Parathyroid adenoma (tissue), 2 donors: ENCODE data around the gene LGALS3BP.

ENCODE experiments used
- H2AFZ ChIP-seq: fragments of 300-600 bp; sonication (generic); one replicate; pipeline ENCODE4 v1.7.0; 2017; ENCODE audit warnings: antibody characterized with exemption, mild to moderate bottlenecking
- H3K27ac ChIP-seq: fragments of 300-600 bp; sonication (generic); one replicate; pipeline ENCODE4 v1.7.0; 2017
- H3K27me3 ChIP-seq: fragments of 300-600 bp; sonication (generic); one replicate; pipeline ENCODE4 v1.7.0; 2017; ENCODE audit warnings: low read length; ENCODE audit not compliant: control insufficient read depth, insufficient read depth
- H3K36me3 ChIP-seq: fragments of 300-600 bp; sonication (generic); one replicate; pipeline ENCODE4 v1.7.0; 2017; ENCODE audit warnings: low read length; ENCODE audit not compliant: control insufficient read depth, insufficient read depth
- H3K4me1 ChIP-seq: fragments of 300-600 bp; sonication (generic); one replicate; pipeline ENCODE4 v1.7.0; 2017; ENCODE audit warnings: control low read depth
- H3K4me2 ChIP-seq: fragments of 300-600 bp; sonication (generic); one replicate; pipeline ENCODE4 v1.7.0; 2017; ENCODE audit warnings: low read length
- H3K4me3 ChIP-seq: fragments of 300-600 bp; sonication (generic); one replicate; pipeline ENCODE4 v1.7.0; 2017; ENCODE audit warnings: low read depth, low read length
- H3K79me2 ChIP-seq: fragments of 300-600 bp; sonication (generic); one replicate; pipeline ENCODE4 v1.7.0; 2017; ENCODE audit warnings: control low read depth
- H3K9ac ChIP-seq: fragments of 300-600 bp; sonication (generic); one replicate; pipeline ENCODE4 v1.7.0; 2017; ENCODE audit warnings: mild to moderate bottlenecking
- H3K9me3 ChIP-seq: fragments of 300-600 bp; sonication (generic); one replicate; pipeline ENCODE4 v1.7.0; 2017; ENCODE audit warnings: low read length; ENCODE audit not compliant: control insufficient read depth
- TF ChIP-seq, protein P1 (sequence below): fragments of 300-600 bp; sonication (generic); IDR thresholded peaks from one replicate; pipeline ENCODE4 v1.7.0; 2017; ENCODE audit warnings: antibody characterized with exemption, mild to moderate bottlenecking
- donor health status: primary hyperparathyroidism.

Gene LGALS3BP

DNA sequence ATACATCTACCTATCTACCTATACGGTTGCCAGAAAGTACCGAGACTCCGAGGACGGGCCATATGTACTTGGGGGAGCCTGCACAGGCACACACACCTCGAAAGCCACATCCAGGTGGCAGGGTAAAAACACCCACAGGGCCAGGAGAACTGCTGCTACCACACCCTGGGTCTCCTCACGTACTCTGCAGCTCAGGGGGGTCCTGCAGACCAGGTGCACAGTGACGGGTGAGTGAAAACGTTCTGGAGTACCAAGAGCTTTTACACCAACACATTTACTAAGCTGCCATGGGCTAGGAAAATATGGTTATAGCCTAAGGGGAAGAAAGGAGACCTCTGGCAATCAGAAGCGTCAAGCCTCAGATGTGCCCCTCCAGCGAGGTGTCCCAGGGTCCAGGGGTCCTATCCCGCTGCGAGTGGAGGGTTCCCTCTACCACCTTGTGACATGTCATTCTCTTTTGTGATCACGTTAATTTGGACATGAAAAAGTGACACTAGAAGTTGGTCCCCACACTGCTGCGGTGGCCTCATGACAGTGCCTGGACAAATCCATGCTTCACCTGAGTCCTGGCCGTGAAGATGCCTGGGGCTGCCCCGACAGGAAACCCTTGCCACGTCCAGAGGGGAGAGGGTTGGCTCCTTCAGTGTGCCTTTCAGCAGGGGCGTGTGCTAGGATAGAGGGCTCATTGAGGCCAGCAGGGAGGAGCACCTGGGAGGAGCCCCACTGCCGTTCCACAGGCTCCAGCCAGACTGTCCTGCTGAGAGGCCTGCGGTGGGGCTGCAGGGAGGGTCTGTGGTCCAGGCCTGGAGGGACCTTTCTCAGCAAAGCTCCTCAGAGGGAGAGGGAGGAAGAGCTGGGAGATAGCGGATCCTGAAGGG is 28.0 kb upstream of the LGALS3BP start:
- Histone ChIP-seq H3K27ac (no peak overlapping the region), H3K9me3 (no peaks in the 10 kb centered on the region), H3K4me1 (peaks cover 29% of the 10 kb centered on the region), H3K27me3 (no peaks in the 10 kb centered on the region), H3K4me3 (peak overlapping the region; percentile 74), H3K36me3 (no peaks in the 10 kb centered on the region), H2AFZ (no peak overlapping the region), H3K4me2 (peak overlapping the region; percentile 84), H3K9ac (no peak overlapping the region), H3K79me2 (peaks cover 52% of the 10 kb centered on the region)
- TF ChIP-seq, protein P1, sequence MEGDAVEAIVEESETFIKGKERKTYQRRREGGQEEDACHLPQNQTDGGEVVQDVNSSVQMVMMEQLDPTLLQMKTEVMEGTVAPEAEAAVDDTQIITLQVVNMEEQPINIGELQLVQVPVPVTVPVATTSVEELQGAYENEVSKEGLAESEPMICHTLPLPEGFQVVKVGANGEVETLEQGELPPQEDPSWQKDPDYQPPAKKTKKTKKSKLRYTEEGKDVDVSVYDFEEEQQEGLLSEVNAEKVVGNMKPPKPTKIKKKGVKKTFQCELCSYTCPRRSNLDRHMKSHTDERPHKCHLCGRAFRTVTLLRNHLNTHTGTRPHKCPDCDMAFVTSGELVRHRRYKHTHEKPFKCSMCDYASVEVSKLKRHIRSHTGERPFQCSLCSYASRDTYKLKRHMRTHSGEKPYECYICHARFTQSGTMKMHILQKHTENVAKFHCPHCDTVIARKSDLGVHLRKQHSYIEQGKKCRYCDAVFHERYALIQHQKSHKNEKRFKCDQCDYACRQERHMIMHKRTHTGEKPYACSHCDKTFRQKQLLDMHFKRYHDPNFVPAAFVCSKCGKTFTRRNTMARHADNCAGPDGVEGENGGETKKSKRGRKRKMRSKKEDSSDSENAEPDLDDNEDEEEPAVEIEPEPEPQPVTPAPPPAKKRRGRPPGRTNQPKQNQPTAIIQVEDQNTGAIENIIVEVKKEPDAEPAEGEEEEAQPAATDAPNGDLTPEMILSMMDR, result no peak

DNA sequence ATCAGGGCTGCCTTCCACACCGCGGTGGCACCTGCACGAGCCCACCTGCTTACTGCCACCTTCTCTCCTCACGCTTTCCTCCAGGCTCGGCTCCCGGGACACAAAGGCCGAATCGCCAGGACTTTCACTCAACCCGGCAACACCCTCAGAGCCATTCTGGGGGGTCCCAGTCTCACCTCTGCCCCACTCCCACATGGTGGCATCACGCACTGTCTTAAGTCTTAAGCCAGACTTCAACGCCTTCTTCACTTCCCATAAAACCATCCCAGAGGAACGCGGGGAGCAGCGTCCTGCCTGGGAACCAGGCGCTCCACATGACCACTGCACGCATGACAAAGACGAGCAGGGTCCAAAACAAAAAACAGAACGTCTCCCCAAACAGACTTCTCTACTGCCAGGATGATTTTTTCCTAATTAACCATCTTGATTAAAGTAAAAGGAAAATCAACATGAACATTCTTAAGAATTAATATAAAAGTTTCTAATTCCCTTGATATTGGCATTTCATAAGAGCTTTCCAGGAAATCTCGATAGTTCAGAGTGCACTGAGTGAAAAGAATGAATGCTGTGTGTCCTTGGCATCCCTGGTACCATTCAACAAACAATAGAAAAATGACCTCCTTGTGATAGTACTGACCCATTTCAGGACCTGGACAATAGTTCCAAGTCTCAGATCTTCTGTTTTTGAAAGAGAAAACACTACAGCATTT is 27.2 kb upstream of the LGALS3BP start:
- no peak overlapping the region for H3K4me2 ChIP-seq
- no peak overlapping the region for H2AFZ ChIP-seq
- H3K27me3 ChIP-seq, result no peaks in the 10 kb centered on the region
- H3K4me1 ChIP-seq, result peaks cover 29% of the 10 kb centered on the region
- H3K27ac ChIP-seq, result no peak overlapping the region
- H3K79me2 ChIP-seq, result peaks cover 58% of the 10 kb centered on the region
- no peak overlapping the region for H3K4me3 ChIP-seq
- H3K9me3 ChIP-seq, result no peaks in the 10 kb centered on the region
- H3K36me3 ChIP-seq, result no peaks in the 10 kb centered on the region
- TF ChIP-seq, protein P1, result no peak
- no peak overlapping the region for H3K9ac ChIP-seq

DNA sequence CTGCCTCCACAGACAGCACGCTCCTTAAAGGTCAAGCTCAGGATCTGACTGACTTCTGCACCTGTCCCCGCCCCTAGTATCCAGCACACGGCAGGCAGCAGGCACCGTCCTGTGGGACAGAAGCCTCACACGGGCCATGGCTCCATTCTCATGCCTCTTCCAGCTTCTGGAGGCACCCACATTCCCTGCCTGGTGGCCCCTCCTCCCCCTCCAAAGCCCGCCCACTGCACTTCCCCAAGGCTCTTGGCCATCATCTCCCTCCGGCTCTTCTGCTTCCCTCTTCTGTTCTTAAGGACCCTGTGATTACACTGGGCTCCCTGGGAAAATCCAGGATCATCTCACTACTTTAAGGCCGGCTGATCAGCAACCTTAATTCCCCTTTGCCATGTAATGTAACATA is 26.3 kb upstream of the LGALS3BP start:
- Histone ChIP-seq H3K79me2 (peaks cover 60% of the 10 kb centered on the region), H3K27me3 (no peaks in the 10 kb centered on the region), H3K36me3 (no peaks in the 10 kb centered on the region), H3K9ac (no peak overlapping the region), H3K4me1 (peaks cover 29% of the 10 kb centered on the region), H3K4me3 (no peak overlapping the region), H3K9me3 (no peaks in the 10 kb centered on the region), H3K27ac (no peak overlapping the region), H2AFZ (no peak overlapping the region), H3K4me2 (peak overlapping the region; percentile 40)
- TF ChIP-seq, protein P1, result no peak

DNA sequence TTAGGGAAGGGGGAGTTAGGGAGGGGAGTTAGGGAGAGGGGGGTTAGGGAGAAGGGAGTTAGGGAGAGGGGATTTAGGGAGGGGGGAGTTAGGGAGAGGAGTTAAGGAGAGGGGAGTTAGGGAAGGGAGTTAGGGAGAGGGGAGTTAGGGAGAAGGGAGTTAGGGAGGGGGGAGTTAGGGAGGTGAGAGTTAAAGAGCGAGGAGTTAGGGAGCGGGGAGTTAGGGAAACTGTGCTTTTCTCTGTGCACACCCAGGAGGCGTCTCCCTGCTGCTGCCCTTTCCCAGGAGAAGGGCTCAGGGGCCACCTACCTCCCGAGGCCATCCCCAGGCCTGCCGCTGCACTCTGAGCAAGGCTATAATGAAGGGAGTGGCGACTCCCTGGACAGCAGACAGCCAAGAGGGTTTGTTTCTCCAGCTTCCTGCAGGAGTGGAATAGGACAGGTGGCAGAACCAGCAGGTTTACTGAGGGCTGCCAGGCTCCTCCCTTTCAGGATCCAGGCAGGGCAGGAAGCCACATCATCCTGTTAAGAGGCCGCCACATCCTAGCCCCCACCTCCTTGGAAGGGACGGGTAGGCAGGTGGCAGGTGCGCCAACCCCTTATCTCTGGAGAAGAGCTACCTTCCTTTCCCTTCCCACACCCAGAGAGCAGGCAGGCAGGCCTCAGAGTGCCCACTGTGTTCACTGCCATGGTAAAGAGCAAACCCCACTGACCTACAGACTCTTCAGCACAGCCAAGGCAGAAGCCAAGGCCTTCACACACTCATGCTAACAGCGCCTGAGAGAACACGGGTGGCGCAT is 25.5 kb upstream of the LGALS3BP start:
- Histone ChIP-seq H3K79me2 (peaks cover 60% of the 10 kb centered on the region), H3K4me3 (no peak overlapping the region), H3K9ac (no peak overlapping the region), H2AFZ (no peak overlapping the region), H3K27me3 (no peaks in the 10 kb centered on the region), H3K27ac (no peak overlapping the region), H3K4me1 (peaks cover 27% of the 10 kb centered on the region), H3K9me3 (no peaks in the 10 kb centered on the region), H3K36me3 (no peaks in the 10 kb centered on the region), H3K4me2 (peak overlapping the region; percentile 40)
- TF ChIP-seq, protein P1, result no peak
